ENCODE results near the gene STX17.

DNA sequence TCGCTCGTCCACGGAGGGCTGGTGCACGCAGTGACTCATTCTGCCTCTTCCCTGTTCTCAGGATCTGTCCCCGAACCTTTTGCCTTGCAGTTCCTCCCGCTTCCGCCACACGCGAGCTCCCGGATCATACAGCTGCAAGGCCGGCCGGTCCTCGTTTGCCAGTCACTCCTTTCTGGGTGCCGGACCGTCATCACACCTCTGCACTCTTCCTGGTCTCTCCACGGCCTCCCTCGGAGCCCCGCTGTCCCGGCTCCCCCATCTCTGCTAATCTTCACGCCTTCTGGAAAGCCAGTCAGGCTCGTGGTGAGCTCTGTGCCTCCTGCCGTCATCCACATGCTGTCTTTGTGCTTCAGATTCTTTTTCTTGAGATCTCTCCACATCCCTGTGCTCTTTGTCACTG lies 91.8 kb downstream of the STX17 start:
- TF ChIP-seq ZFP41 (tag by site-specific recombination; IDR thresholded peaks at IDR 0.05; ENCODE audit: borderline replicate concordance) (no peak), YY1 (tag by site-specific recombination; IDR thresholded peaks at IDR 0.05) (no peak), ZNF354C (tag by site-specific recombination; IDR thresholded peaks at IDR 0.05; ENCODE audit: borderline replicate concordance, low read depth) (no peak), GLI4 (tag by site-specific recombination; IDR thresholded peaks at IDR 0.05) (no peak), ZNF426 (tag by site-specific recombination; IDR thresholded peaks at IDR 0.05) (no peak)
- TF ChIP-seq, protein P1, sequence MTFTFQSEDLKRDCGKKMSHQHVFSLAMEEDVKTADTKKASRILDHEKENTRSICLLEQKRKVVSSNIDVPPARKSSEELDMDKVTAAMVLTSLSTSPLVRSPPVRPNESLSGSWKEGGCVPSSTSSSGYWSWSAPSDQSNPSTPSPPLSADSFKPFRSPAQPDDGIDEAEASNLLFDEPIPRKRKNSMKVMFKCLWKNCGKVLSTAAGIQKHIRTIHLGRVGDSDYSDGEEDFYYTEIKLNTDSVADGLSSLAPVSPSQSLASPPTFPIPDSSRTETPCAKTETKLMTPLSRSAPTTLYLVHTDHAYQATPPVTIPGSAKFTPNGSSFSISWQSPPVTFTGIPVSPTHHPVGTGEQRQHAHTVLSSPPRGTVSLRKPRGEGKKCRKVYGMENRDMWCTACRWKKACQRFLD (tag by site-specific recombination; IDR thresholded peaks at IDR 0.05) = no peak
- TF ChIP-seq, protein P2, sequence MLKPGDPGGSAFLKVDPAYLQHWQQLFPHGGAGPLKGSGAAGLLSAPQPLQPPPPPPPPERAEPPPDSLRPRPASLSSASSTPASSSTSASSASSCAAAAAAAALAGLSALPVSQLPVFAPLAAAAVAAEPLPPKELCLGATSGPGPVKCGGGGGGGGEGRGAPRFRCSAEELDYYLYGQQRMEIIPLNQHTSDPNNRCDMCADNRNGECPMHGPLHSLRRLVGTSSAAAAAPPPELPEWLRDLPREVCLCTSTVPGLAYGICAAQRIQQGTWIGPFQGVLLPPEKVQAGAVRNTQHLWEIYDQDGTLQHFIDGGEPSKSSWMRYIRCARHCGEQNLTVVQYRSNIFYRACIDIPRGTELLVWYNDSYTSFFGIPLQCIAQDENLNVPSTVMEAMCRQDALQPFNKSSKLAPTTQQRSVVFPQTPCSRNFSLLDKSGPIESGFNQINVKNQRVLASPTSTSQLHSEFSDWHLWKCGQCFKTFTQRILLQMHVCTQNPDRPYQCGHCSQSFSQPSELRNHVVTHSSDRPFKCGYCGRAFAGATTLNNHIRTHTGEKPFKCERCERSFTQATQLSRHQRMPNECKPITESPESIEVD (tag by site-specific recombination; IDR thresholded peaks at IDR 0.05) = no peak
- TF ChIP-seq, protein P3, sequence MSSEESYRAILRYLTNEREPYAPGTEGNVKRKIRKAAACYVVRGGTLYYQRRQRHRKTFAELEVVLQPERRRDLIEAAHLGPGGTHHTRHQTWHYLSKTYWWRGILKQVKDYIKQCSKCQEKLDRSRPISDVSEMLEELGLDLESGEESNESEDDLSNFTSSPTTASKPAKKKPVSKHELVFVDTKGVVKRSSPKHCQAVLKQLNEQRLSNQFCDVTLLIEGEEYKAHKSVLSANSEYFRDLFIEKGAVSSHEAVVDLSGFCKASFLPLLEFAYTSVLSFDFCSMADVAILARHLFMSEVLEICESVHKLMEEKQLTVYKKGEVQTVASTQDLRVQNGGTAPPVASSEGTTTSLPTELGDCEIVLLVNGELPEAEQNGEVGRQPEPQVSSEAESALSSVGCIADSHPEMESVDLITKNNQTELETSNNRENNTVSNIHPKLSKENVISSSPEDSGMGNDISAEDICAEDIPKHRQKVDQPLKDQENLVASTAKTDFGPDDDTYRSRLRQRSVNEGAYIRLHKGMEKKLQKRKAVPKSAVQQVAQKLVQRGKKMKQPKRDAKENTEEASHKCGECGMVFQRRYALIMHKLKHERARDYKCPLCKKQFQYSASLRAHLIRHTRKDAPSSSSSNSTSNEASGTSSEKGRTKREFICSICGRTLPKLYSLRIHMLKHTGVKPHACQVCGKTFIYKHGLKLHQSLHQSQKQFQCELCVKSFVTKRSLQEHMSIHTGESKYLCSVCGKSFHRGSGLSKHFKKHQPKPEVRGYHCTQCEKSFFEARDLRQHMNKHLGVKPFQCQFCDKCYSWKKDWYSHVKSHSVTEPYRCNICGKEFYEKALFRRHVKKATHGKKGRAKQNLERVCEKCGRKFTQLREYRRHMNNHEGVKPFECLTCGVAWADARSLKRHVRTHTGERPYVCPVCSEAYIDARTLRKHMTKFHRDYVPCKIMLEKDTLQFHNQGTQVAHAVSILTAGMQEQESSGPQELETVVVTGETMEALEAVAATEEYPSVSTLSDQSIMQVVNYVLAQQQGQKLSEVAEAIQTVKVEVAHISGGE (tag by site-specific recombination; conservative IDR thresholded peaks at IDR 0.05; ENCODE audit: low read depth) = no peak
- TF ChIP-seq, protein P4, sequence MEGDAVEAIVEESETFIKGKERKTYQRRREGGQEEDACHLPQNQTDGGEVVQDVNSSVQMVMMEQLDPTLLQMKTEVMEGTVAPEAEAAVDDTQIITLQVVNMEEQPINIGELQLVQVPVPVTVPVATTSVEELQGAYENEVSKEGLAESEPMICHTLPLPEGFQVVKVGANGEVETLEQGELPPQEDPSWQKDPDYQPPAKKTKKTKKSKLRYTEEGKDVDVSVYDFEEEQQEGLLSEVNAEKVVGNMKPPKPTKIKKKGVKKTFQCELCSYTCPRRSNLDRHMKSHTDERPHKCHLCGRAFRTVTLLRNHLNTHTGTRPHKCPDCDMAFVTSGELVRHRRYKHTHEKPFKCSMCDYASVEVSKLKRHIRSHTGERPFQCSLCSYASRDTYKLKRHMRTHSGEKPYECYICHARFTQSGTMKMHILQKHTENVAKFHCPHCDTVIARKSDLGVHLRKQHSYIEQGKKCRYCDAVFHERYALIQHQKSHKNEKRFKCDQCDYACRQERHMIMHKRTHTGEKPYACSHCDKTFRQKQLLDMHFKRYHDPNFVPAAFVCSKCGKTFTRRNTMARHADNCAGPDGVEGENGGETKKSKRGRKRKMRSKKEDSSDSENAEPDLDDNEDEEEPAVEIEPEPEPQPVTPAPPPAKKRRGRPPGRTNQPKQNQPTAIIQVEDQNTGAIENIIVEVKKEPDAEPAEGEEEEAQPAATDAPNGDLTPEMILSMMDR (tag by site-specific recombination; IDR thresholded peaks at IDR 0.05) = no peak
- TF ChIP-seq, protein P5, sequence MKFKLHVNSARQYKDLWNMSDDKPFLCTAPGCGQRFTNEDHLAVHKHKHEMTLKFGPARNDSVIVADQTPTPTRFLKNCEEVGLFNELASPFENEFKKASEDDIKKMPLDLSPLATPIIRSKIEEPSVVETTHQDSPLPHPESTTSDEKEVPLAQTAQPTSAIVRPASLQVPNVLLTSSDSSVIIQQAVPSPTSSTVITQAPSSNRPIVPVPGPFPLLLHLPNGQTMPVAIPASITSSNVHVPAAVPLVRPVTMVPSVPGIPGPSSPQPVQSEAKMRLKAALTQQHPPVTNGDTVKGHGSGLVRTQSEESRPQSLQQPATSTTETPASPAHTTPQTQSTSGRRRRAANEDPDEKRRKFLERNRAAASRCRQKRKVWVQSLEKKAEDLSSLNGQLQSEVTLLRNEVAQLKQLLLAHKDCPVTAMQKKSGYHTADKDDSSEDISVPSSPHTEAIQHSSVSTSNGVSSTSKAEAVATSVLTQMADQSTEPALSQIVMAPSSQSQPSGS (tag by site-specific recombination; IDR thresholded peaks at IDR 0.05; ENCODE audit: low read depth) = no peak
- TF ChIP-seq, protein P6, sequence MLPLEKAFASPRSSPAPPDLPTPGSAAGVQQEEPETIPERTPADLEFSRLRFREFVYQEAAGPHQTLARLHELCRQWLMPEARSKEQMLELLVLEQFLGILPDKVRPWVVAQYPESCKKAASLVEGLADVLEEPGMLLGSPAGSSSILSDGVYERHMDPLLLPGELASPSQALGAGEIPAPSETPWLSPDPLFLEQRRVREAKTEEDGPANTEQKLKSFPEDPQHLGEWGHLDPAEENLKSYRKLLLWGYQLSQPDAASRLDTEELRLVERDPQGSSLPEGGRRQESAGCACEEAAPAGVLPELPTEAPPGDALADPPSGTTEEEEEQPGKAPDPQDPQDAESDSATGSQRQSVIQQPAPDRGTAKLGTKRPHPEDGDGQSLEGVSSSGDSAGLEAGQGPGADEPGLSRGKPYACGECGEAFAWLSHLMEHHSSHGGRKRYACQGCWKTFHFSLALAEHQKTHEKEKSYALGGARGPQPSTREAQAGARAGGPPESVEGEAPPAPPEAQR (tag by site-specific recombination; IDR thresholded peaks at IDR 0.05) = no peak
